HPDE6-E6E7 (cell line): ENCODE data around the gene CUEDC1.
A peak's percentile ranks its signal among the peaks of the same experiment; 100 is the strongest.

Experiments
- DNase-seq: peaks from one replicate; pipeline ENCODE4 v3.0.0; 2011; ENCODE audit warnings: missing footprints; ENCODE audit errors: extremely low spot score

Gene CUEDC1, protein sequence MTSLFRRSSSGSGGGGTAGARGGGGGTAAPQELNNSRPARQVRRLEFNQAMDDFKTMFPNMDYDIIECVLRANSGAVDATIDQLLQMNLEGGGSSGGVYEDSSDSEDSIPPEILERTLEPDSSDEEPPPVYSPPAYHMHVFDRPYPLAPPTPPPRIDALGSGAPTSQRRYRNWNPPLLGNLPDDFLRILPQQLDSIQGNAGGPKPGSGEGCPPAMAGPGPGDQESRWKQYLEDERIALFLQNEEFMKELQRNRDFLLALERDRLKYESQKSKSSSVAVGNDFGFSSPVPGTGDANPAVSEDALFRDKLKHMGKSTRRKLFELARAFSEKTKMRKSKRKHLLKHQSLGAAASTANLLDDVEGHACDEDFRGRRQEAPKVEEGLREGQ

DNA sequence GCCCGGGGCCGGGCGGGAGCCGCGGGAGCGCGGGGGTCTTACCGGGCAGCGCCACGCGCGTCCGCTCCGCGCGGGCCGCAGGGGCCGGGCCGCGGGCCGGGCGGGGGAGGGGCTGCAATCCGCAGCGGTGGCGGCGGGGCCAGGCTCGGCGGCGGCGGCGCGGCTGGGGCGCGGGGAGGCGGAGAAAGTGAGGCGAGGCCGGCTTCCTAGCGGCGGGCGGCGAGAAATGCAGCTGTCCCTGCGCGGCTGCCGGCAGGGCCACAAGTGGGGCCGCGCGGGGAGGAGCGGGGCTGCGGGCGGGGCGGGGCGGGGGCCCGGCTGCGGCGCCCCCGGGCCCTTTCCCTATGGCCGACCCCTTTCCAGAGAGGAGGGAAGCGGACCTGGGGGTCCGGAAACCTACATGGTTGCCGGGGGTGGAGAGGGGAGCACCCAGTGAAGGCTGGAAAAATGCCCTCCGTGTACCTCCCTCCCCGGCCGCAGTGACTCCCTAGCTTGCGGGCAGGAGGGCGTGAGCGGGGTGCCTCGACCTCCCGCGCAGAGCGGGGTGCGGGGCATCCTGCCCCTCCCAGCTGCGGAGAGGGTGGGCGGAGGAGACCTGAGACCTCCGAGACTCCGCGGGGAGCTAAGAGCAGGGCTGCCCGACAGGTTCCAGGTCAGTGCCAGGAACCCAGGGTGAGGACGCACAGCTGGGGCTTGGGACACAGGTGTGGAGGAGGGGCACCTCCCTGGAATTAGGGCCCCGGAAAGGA lies at the start of gene CUEDC1:
CUEDC1 (minus strand) TSS at position 230 of the 749 bp plus-strand sequence. CDS start 69,848 bp downstream, outside the sequence.
- DNase-seq, result peak; percentile 69

DNA sequence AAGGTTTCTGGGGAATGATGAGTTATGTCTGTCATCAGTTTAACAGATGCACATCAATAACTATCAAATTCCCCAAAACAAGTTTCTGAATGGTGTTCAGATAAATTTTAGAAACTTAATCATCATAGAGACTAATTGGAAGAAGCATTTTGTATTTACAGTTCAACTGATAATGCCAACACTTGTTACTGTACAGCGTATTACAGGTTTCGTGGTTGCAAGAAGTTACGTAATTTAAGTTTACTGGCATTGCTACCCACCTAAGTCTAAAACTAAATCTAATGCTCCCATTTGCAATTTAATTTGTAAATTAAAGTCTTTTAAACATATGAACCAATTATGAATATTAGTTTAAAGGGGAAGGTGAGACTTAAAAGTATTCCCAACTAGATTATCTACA lies 48.8 kb upstream of the CUEDC1 start:
- no peak for DNase-seq

DNA sequence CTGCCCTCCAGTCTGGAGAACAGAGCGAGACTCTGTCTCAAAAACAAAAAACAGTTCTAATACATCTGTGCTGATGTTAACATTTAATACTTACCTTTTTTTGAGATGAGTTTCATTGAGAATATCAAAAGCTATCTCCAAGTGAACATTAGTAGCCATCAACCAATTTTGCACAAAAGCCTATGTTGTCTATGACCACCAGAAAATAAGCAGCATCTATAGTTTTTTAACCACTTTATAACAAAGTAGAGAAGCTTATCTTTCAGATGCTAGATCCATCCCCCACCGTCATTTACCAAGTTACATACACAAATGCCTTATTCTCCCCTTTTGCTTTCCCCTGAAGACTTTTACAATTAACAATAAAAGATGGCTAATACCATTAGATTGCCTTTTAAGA lies 47.8 kb upstream of the CUEDC1 start:
- no peak for DNase-seq

DNA sequence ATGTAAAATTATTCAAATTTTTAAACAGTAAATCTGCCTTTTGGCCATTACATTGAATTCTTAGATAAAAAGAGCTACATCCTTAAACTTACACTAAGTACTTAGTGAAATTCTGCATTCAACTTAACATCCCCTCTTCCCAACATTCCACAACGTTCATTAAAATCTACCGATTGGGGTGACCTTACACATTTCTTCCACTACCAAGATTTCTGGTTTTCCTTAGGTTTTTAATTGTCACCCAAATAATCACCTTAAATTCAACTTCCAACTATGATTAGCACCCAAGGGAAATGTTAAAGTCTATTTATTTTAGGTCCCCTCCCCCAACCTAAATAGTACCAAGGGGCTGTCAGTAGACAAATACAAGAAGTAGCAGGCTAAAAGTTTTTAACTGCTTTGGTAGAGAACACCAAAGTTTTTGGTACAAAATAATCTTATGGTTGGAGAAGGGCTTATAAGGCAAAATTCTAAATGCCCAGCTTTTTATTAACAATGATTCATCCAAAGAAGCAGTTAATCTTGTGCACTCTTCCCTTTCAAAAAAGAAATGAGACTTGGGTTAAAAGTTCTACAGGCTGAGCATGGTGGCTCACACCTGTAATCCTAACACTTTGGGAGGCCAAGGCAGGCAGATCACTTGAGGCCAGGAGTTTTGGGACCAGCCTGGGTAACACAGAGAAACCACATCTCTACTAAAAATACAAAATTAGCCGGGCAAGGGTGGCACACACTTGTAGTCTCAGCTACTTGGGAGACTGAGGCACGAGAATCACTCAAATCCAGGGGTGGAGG lies 47.1 kb upstream of the CUEDC1 start:
- no peak for DNase-seq

DNA sequence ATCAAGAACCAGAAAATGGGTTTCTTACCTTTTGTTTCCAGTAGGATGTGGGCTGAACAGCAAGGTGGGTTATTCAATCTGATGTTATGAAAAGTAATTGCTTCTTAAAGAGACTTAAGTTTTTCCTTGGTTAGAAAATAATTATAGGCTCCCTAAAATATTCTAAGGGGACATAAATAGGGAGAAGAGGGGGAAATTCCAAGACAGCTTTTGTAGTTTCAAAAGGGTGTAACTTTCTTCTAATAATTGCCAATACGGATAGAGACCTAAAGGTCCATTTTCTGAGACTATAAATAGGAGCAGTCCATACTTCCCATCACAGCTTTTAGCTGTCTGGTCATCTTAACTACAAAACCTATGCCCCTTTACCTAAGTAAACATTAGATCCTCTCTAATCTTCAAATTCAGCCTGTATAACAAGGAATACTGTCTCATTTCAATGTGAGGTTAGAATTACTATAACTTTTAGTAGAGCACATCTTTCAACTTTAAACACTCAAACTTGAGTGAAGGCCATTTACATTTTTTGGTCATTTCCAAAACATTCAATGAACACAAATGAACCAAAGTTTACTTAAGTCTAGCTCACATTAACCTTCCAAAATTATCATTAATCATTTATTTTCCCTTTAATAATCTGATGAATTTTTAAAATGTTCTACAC lies 46.4 kb upstream of the CUEDC1 start:
- DNase-seq, result no peak

DNA sequence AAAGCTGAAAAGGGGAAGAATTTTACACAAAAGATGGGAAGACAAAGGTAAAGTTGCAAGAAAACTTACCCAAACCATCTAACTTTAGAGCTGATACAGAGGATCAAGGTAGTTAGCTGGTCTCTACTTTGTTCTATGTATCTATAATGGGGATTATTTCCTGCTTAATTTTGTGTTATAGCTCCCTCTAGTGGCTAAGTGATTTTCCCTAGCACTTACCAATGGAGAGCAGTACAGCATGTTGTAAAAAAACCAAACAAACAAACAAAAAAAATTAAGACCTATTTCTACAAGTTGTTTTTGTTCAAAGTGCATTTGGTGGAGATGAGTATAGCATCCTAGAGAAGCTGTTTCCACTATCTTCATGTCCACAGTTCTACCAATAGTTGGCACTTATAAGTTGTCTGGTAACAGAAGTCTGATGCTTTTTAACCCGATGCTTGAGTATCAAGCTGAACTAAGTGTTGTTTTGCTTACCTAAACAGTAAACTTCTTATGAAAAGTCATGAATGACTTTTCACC lies 44.3 kb upstream of the CUEDC1 start:
- DNase-seq, result no peak

DNA sequence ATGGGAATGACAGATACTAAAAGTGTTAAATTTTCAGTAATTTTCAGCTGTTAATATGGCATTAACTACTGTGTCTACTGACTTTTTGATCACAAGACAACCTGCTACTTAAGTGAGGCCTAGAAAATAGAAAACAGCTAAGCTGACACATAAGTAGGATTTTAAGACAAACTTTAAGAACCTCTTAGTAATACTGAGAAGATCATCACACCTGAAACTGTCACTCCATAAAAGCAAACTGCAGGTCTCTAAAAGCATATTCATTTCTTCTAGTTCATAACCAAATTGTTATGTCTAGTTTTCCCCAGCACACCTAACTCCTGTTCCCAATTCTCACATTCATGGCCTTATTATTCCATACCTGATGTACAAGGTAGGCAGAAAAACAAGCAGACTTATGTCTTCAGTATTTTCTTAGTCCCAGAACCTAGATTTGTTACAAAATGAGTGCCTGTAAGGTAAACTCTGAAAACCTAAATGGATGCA lies 43.8 kb upstream of the CUEDC1 start:
- no peak for DNase-seq

DNA sequence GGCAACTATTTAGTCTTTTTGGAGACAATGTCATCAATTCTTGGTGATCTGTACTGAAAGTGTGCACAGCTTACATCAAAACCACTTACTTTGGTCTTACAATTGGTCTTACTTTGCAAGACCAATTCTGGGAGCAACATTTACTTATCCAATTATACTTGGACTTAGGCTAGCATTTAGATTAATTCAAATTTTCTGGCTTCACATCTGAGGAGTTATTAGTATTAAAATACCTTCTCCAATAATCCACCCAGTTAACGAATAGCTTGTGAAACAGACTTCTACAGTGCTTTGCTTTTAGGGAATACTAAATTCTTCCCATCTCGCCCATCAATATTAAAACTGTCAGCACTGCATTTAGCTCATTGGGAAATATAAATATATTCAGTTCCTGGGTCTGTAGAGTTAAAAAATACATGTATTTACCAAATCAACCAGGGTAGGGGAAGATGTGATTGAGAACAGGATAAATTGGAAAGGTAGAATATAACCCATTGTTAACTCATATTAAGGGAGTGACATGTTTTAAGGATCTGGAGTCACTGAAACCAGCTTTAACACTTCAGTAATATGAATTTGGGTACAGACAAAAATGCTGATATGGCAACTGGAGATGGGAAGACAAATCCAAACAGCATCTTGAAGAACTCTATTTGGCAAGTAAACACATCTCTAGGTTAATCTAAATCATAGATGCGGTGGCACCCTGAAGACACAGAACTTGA lies 42.0 kb upstream of the CUEDC1 start:
- no peak for DNase-seq

DNA sequence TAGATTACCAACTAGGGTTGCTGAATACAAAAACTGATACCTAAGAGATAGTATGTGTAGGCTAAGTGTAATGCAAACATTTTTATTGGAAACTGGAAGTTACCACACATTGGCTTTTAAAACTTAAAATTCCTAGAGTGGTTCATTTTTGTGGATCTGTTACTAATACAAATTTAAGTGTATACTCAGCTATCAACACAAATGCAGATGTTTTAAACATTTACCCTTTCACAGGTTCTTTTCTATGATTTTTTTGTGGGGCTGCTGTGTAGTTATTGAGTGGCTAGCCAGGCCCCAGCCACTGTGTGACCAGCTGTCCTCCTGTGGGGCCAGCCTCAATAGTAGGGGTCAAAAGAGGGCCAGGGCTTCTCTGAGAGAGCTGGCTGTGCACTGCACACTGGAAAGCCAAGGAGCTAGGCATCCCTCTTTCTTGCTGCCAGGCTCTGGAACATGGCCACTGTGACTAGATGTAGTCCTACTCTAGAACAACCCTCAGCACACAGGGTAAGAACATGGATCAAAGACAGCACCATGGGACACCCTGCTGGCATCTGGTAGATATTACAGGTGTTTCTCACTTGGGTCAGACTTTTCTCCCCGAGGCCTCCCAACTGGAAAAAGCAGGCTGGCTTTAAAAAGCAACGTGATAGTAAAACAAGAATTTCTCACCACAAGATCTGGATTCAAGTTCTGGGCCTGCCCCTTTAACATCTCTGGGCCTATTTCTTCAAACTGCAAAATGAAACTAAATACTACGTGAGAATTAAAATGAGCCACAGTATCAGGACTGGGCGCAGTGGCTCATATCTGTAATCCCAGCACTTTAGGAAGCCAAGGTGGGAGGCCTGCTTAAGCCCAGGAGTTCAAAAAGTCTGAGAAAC lies 40.1 kb upstream of the CUEDC1 start:
- DNase-seq, result peak; percentile 74

DNA sequence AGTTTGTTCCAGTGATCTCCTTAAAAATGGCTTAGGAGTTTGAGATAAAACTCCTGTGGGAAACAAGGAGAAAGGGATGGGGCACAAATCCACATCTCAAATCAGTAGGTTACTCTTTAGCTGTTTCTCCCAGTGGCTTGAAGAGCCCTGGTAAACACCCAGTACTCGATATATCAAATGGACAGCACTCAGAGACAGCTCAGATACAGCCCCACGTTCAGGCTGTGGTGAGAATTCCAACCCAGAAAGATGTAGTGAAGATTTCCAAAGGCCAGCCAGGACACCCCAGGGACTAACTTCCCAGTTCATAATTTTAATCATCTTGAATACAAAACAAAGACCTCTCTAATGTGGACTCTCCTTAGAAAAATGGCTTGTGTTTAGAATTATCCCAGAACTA lies 39.2 kb upstream of the CUEDC1 start:
- DNase-seq, result no peak

DNA sequence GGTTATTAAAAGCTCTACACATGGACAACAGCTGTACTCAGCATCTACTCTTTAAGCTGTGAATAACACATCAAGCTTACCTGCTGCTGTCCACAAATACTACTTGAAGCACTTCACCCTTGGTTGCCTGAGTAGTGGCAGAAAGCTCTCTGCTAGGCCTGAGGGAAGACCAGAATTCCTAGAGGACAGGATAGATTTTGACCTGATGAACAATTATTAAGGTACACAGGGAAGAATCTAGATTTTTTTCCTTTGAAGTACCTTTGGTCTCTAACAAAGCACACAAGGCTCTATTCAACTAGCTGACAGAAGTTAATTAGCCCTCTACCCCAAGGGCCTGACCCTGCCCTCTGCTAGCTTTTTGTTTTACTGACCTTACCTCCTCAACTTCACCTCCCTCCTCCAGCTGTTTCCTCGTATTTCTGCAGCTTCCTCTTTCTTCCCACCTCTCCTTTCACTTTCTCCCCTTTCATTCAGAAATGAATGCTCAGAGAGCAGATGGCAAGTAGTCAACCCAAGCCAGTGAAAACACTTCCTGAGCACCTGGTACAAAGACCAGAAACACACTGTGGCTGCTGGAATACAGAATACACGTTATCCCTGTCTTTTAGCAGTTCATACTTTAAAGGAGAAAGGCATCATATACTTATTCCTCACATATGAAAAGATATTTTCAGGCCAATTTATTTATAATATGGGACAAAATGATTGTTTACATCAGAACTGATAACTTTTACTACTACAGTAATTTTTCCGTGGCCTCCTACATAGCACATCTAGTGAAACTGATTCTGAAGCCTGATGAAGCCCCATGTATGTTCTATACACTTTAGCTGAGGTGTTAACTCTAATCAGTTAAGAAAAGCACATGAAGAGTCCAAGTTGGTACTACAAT lies 38.5 kb upstream of the CUEDC1 start:
- no peak for DNase-seq

DNA sequence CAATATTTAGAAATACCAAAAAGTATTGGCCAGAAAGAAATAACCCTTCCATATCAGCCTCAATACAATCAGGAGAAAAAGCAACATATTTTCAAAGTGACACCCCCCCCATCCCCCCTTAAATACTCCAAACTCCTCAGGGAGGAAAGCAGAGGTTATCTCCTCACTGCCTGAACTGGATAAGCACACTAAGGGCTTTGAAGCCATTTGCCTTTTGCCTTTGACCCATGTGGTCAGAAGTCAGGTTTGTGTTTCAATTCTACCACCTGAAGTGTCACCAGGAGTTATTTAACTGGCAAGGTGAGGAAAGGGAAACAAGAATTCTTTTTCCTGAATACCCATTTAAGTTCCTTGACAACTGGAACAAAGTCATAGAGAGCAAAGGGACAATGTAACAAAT lies 36.3 kb upstream of the CUEDC1 start:
- no peak for DNase-seq

DNA sequence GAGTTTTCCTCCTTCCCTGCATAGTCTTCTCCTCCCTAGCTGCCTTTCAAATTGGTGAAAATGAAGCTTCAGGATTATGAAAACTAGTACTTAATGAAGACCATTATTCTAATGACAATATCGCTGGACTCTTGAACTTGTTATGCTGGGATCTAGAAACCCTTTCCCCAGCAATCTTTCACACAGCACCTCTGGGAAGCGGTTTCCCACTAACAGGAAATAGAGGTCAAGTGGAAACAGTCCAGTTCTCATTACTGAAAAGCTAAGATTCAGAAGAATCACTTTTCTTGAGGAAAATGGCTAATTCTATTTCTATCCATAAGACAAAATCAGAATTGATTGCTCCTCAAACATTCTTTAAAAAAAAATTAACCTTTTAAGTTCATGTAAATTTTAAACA lies 34.8 kb upstream of the CUEDC1 start:
- DNase-seq, result no peak

DNA sequence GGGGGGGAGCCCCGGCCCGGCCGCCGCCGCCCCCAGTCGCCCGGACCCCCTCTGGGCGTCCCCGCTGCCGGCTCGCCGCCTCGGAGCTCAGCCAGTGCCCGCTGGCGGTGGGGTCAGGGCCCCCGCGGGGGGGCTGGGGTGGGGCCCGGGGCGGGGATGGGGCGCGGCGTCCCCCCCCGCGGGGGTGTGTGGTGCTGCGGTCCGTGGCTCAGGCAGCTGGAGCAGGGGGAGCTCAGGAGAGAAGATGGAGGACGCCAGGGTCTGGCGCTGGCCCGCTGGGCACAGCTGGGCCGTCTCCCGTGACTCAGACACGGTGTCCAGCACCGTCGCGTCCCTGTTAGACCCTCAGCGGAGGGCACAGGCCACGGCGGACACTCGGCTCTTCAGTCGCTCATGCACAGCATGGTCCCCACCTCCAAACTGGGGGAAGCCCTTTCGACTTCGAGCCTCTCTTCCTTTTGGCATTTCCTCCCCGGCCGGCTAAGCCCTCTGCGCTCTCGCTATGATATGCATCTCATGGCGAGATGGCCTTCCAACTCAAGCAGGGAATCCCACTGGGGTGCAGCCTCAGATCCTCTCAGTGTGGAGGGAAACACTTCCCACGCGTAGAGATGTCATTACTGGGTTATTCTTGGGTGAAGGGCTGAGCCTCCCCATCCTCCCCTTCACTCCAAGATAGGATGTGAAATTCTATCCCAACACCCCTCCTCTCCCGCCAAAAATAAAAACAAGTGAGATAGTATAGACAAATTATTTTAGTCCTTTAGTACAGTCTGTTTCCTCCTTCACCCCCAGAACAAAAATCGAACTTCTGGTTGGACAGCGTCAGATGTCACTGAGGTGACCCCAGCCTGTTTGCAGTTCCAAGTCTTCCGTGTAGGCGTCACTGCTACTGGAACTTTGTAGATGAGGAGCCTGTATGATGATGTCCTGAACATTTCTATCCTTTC lies 33.4 kb upstream of the CUEDC1 start:
- DNase-seq, result peak; percentile 82

DNA sequence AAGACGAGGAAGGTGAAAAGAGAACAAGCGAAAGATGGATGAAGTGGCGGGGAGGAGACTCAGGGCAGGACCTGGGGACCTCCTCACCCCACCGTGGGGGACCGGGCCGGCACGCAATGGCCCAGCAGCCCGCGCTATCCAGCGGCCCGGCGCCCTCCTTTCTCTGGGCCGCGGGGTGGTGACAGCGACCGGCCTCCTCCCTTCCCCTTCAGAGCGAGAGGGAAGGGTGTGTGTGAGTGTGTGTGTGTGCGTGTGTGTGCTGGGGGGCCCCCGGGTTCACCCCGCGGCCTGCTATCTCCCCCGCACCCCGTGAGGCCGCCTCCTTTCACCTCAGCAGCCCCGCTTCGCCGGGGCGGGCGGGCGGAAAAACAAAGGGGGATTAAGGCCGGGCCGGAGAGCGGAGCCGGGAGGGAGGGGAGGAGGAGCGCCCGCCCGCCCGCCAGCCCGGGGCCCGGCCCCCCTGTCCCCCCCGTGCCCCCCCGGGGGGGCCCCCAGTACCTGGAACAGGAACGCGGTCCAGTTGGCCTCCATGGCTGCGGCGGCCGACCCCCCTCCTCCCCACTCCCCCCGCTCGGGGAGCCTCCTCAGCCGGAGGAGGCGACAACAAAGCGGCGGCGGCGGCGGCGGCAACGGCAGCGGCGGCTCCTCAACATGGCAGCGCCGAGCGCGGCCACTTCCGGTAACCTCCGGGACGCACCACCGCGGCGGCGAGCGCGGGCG lies 32.5 kb upstream of the CUEDC1 start, which contains the start of gene VEZF1:
VEZF1 (minus strand) TSS at position 674 of the 720 bp plus-strand sequence; CDS start at position 531, 143 bp downstream.
- DNase-seq, result peak; percentile 66

DNA sequence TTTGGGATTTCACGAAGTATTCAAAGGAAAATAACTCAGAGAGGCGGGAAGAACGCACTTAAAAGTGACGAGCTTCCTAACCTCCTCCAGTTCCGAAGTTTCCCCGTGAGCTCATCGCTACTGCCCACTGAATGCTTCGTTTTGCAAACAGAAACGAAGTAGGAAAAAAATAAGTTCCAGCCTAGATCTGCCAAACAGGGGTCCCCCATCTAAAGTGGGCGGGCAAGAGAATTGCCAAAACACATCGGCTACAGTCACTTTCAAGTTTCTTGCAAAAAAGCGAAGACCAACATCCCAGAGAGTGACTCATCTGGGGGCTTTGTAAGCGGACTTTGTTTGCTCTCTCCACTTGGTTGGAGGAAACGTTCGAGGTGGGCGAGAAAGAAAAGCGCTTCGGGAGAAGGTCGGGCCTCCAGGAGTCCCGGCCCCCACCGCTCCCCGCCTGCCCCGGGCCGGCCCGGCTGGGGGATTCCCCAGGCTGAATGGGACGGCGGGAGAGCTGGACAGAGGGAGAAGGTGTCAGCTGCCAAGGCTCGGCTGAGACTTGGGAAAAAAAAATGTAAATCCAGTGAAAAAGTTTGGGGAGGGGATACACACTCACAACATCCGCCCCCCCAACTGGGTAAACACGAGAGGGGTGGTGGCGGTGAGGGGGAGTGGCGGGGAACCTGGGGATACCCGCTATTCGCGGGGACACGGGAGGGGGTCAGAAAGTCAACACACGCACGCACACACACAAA lies 31.8 kb upstream of the CUEDC1 start:
- DNase-seq, result peak; percentile 49
